HG02973 (cell line): ENCODE measurements around the gene VWA3B.
"Not testable (repeated sequence)": the region's sequence is repeated elsewhere in the genome, so short reads cannot be mapped to it uniquely, and the experiment has no call there.

Experiments used
- ATAC-seq: cut with Tn5 transposase; IDR thresholded peaks from one replicate; pipeline ENCODE4 v1.9.1; 2021; ENCODE audit warnings: moderate library complexity; ENCODE audit not compliant: unreplicated experiment

VWA3B gene

DNA sequence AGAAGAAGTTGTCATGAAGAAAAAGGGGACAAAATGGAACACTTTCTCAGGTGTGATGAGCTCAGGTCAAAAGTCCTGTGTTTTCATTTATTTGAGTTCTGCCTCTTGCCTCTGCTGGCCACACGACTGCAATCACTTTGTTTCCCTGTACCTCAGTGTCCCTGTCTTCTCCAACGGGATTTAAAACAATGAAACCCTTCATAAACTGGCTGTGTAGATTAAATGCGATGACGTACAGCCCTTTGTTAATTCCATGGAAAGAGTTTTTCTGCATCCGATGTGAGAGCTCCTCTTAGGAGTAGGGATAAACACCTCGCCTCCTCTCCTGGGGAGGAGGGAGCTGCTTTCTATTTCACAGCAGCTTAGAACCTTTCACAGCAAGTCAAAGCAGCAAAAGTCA, 207.7 kb downstream of the VWA3B start:
- no peak for ATAC-seq

DNA sequence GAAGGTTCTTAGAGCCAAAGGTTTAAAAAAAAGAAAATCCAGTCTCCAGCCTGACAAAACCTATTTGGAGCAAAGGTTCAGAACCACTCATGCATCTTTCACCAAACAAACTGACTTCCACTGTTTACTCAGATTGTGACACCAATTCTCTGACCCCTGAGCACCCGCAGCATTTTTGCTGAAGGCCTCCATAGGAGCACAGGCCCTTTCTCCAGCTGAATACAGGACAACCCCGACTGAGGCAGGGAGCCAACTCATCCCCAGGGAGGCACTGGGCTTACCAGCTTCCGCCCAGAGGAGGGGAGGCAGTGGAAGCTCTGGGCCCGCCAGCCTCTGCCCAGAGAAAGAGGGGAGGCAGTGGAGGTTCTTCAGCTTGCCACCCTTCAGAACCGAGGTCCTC, 208.3 kb downstream of the VWA3B start:
- ATAC-seq, result no peak

DNA sequence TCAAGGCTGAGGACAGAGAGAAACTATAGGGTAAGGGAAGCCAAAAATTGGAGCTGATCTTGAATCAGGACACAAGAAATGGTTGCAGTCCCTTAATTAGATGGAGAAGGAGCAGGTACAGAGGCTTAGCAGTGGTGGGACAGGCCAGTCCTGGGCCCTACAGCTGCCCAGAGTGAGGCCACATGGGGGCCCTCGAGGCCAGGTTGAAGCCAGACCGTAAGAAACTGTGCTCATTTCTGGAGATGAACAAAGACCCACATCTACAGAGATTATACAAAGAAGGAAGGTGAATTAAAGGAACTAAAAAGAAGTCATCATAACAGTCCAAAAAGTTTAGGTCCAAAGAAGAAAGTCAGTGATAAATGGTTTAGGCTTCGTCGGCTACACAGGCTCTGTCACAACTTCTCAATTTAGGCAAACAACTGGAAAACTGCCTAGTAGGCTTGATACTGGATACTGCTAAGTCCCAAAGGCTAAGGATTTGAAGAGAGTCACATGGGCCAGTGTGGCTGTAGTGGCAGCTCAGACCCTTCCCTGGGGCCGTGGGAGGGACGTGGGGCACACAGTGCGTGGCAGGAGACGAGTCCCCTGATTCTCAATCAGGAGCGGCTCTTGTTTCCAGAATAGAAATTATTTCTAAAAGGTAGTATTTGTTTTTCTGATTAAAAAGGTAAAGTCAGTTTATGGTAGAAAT, 208.9 kb downstream of the VWA3B start:
- no peak for ATAC-seq

DNA sequence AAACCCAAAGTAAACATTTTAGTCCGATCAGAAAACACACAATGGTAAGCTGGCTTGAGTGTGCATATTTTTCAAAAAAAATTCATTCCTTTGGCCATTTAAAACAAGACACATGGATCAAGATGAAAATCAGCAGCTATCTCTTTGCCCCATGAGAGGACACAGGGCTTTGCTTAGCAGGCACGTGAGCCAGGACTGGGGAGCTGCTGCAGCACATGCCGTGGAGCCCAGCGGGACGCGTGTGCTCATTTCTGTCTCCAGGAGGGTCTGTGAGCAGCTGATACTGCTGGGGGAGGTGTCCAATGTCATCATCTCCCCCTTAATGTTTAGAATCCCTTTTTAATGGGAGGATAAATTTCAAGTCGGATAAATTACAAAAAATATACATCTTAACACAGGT, 209.5 kb downstream of the VWA3B start:
- no peak for ATAC-seq

DNA sequence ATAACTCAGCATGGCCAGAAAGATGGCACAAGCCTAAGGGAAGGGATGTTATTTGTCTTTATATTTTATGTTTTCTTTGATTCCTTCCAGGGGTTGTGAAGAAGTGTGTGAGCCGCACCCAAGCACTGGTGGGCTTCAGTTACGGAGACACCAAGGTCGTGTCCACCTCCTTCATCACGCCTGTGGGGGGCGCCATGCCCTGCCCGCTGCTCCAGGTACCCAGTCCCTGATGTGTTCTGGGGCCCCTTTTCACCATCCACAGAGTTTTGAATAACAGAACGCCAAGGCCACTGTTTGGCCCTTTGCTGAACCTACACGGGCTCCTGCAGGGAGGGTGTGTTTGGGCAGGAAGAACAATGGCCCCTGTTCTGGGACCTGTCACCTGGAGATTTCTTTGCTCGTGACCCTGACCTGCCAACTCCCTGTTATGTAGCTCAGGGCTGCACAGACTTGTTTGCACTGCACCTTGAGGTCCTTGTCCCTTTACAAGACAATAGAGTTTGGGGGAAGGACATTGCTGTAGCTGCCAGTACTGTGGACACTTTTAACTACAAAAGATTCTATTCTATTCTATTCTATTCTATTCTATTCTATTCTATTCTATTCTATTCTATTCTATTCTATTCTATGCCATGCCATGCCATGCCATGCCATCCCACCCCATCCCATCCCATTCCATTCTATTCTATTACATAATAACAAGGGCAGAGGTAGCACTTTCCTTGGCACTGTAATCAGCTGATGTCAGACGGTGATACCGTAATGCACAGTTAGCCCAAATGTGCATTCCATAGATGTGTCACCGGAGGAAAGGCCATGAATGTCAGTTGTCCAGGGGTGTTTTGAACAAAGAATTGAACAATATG, 211.1 kb downstream of the VWA3B start:
- no peak for ATAC-seq

DNA sequence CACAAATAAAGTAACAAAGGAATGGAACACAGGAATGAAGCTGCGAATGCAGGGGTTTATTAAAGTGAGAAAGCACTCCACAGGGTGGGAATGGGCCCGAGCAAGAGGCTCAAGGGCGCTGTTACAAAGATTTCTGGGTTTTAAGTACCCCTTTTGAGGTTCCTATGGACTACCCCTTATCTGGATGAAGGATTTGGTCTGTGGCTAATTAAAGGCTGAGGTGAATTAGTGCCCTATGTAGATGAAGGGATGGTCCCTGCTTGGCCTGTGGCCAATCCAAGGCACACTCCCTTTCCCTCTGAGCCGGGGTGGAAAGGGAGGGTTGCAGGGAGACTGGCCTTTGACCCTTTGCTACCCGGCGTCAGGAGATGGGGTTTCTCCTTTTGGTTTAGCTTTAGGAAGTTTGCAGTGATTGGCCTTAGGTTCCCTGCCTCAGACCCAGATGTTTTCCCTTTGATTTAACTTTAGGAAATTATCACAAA, 211.8 kb downstream of the VWA3B start:
- ATAC-seq, result no peak

DNA sequence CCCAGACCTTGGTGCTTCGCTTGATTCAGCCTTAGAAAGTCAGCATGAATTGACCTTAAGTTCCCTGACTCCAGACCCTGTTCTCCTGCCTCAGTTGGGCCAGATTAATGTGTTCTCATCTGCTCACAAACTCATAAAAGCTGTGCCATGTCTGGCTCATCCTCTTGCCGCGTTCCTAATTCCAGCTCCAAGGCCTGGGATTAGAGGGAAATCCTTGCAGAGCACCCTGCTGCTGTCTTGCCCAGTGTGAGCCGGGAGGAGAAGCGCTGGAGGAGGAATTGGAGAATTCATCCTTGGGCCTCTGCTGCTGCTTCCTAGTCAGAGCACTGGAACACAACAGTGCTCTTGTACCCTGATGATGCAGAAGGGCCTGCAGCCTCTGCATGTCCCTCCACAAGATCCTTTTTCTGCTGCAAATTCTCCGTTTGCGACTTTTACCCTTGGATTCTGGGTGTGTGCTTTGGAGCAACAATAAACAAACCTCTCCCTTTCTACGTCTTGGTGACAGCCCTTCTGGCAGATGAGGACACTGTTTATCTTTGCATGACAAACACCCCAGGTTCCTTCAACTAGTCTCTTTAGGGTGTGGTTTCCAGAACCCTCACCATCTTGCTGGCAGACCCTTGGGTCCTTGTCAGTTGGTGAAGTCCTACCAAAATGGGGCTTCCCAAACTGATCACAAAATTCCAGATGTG, 212.4 kb downstream of the VWA3B start:
- ATAC-seq, result no peak

DNA sequence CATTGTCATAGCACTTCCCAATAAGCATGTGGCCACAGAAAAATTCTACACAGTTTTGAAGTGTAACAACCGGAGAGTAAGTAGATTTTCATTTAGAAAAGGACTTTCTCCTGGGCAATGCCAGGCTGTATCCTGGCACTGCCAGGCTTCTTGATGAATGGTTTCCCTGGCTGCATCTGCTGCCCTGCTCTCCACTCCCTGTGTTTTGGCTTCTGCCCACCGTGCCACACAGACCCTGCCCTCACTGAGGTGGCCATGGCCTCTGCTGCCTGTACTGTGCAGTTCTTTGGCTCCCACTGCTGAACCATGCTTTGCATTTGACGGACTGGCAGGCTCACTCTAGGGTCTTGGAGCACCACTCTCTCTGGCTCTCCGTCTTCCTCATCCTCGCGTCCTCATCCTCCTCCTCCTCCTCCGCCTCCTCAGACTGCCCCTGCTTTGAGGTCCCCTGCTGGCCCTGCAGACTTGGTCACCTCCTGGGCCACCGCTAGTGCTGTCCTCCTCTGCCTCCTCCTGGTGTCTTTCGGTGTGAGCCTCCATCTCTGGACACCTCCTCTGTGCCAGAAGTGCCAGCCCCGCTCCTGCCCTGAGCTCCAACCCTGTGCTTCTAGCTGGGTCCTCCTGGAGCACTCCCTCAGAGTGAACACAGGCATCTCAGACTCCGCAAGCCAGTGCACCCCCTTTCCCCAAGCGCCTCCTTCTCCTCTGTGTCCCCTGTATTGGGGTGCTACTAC, 213.3 kb downstream of the VWA3B start:
- no peak for ATAC-seq

DNA sequence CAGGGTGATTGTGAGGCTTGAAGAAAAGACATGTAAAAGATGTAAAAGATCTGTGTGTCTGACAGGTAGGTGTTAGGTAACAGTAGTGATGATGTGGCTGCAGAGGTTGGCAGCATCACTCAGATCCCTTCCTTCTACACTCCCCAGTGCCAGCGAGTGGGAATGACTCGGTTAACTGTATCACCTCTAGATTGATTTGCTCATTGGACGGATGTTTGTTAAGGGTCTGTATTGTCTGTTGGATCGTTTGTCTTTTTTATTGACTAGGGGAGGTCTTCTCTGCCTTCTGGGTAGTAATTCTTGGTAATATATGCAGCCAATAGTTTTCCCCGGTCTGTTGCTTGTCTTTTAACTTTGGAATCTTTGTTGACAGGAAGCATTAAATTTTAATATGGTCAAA, 214.5 kb downstream of the VWA3B start:
- ATAC-seq, result no peak

DNA sequence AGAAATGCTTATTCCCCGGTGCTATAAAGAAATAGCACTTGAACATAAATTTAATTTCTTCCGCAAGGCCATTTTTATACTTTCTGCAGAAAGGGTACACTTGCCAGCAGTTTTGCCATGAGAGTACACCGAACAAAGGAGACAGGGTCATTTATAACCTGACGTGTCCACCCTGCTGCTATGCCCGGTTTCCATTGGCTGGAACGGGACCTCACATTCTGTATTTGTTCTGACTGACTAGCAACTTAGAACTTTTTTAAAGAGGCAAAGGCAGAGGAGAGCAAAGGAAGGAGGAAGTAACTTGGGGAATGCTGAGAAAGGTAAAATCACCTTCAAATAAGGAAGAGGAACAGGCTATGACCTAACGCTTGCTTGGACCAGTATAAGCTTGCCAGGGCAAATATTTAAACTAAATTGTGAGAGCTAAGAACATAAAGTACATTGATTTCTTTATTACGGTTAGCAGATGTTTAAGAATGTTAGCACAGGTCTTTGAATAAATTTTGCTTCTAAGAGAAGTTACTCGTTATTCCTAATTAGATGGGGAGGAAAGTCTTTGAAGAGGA, 220.2 kb downstream of the VWA3B start:
- not testable (repeated sequence) for ATAC-seq

DNA sequence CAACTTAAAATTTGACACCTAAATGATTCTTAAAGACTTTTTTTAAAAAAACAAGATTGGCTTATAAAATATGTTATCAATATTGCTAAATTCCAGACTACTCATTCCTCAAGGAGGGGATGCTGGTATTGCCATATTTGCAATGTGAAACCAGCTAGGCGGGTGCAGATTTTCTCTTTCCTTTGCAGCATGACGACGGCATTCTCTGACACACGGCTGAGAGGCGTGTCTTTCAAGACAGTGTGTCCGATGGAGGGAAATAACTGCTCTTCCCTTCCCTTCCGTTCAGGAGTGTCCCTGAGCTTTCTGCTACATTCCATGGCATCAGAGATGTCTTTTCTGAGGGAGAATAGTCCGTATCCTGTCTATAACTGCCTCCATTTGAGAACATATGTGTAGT, 221.1 kb downstream of the VWA3B start:
- ATAC-seq, result no peak

DNA sequence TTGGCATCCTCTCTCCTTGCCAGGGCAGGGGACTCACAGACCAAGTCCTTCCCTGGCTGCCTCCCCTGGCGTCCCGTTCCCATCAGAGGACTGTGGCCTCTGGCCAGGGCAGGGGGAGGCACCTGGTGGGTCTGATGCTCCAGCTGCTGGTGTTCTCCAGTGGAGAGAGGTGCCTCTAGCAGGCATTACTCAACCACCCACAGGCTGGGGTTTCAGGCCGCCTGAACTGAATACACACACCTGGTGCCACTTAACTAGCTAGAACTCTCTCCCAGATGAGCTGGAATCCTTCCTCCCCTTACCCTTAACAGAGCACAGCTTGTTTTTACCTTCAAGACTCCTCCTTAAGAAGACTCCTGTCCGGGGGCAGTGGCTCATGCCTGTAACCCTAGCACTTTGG, 221.6 kb downstream of the VWA3B start:
- no peak for ATAC-seq

DNA sequence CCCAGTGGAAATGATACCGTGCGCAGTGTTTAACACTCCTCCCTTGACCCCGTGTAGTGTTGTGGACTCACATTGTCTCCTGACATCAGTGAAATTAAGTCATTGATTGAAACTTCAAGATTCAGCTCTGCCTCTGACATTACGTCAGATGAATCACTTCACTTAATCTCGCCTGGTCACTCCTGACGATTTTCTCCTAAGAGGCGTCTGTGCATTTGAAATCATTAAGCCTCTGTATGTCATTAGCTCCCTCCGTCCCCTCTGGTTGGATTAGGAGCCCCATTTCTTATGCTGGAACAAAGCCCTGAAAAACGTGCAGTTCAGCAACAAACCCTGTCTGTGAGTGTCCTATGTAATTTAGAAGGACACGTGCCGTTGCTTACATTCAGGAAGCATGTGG, 222.6 kb downstream of the VWA3B start:
- ATAC-seq, result no peak

DNA sequence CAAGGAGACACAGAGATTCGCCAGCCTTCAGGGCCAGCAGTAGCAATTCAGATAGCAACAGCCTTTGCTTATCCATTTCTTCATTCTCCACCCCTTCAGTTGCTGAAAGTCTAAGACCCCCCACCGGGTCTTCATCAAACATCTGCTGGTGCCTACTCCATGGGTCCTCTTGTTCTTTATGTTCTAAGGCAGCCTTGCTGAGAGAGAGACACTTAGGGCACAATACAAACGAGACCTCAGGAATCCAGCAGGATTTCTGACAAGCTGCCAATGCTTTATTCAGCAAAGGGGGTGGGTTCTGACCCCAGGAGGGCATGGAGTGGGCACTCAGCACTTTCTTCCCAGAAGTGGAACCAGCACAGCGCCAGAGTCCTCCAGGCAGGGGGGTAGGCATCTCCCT, 223.0 kb downstream of the VWA3B start:
- no peak for ATAC-seq

DNA sequence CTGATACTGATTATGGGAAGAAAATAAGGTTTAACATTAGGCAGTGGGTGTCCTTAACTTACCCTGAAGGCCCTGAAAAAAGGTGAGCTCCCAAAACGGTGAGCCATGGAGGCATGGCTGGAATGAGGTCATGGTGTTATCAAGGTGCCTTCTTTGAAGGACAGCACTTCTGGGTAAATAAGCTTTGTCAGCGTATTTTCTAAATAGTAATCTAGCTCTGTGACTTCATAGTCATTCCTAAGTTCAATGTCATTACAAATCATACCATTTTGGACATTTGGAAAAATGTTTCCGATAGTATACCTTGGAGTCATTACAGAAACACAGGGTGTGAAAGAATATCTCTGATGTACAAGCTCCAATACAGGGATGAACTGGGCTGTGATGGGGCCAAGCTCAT, 224.1 kb downstream of the VWA3B start:
- no peak for ATAC-seq

DNA sequence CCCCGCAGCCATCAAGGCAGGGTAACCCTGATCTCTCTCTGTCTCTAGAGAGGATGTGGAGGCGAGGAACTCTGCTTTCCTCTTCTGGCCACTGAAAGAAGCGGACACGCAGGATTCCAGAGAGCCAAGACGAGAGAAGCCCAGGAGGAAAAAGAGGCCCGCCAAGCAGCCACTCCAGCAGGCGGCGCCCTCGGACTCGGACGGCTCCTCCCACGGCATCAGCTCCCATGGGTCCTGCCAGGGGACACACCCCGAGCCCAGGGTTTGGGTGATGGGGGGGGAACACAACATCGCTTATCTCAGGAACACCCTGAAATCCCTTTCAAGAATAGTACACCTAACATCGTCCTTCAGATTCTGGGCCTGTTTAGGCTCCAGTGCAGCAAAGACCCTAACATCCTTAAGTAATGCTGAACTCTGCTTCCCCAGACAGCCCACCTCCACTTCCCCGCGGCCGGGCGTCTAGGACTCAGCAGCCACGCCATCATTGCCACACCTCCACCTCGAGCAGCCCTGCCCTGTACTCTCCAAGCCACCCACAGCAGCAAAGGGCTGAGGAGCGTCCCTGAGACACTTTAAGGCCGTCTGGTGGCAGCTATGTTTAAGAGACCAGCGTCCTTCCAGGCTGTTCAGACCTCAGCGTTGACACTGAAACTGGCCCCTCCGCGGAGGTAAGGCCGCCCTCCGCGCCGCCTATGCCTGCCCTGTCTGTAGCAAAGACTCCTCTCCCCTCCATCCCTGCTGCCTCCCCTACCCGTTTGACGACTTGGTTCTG, 225.0 kb downstream of the VWA3B start:
- ATAC-seq, result no peak

DNA sequence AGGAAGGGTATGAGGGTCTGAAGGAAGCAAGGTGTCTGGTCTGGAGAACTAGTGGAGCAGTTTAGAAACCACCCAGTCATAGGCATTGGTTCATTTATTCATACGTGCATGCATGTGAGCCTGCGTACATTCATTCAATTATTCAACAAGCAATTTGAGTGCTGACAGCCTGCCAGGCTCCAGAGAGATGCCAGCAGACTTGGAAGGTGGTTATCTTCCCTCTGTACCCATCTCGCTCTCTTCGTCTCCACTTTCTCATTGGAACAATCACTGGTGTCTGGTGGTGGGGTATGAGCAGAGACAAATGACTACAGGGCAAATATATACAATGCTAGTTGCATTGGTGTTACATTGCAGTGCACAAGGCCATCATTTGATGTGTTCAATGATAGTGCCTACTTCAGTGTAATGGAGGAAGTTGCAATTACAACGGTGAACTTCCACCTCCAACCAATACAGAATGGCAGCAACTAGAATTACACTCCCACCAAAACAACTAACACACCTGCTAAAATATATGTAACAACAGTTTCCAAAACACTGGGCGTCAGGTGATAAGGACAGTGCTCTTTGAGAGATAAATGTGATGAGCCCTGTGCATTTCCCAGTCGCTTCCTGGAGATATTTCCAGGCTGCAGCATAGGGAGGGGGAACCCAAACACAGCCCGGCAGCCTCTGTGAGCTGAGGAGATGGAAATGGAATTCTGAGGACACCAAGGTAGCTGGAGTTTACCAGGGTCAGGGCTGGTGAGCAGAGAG, 226.7 kb downstream of the VWA3B start:
- no peak for ATAC-seq

DNA sequence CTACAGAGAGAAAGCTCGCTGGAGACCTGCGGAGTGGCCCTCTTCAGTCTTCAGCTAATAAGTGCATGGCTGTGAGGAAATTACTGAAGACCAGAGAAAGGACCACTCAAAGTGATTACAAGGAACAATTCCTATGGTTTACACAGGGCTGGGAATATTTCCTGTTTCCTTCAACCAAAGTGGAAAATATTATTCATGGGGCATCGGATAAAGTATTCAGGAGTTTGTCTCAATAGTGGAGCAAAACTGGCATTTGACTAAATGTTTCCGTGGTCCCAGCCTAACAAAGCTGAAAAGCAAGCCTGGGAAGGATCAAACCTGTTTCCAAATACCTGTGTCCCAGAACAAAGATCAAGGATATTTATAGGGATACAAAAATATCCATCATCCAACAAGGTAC, 227.3 kb downstream of the VWA3B start:
- no peak for ATAC-seq

DNA sequence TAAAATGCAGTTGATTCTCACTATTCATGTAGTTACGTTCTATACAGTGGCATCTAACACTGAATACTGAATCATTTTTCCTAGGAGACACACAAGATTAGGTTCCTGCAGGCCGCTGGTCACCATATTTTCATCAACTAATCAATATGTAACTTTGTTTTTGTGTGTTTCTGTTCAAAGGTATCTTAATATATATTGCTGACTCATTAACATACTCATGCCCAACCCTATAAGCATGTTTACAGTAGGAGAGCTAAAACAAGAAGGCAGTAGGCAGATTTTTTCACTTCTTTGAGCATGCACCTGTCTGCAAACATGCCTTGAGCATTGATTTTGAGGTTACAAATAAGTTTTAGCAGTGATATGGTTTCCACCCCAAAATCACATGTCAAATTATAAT, 229.0 kb downstream of the VWA3B start:
- ATAC-seq, result no peak
